NCI-H1105 treated with DMSO at 0.1 percent for 48 hours (cell line): ENCODE measurements around the gene CCDC85C.

Experiments used
- DNase-seq: peaks from one replicate; lab custom pipeline; 2025; lab: John Stamatoyannopoulos, UW

The CCDC85C gene

DNA sequence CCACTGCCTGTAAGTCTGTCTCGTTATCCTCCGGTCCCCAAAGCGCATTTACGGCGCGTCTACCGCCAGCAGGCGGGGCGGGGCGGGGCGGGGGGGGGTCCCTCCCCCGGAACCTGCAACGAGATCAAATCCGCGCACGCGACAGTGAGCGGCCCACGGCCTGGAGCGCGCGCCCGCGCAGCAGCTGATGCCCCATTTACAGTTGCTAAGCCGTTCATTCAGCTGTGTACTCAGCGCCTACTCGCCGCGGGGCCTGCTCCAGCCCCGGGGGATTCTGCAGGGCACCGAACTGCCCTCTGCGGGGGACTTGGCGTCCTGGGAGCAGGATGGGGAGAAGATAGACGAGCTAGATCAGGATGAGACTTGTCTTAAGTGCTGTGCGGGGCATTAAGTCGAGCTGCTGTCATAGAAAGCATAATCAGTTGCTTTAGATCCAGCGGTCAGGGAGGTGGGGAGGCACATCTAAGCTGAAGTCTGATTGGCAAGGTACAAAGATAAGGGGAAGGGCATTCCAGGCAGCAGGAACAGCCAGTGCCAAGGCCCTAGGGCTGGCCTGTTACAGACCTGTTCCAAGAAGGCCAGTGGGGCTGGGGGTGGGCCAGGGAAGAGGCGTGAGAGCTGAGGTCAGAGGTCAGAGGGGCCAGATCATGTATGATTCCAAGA is 1.4 kb upstream of the CCDC85C start:
- DNase-seq, result peak; percentile 82

DNA sequence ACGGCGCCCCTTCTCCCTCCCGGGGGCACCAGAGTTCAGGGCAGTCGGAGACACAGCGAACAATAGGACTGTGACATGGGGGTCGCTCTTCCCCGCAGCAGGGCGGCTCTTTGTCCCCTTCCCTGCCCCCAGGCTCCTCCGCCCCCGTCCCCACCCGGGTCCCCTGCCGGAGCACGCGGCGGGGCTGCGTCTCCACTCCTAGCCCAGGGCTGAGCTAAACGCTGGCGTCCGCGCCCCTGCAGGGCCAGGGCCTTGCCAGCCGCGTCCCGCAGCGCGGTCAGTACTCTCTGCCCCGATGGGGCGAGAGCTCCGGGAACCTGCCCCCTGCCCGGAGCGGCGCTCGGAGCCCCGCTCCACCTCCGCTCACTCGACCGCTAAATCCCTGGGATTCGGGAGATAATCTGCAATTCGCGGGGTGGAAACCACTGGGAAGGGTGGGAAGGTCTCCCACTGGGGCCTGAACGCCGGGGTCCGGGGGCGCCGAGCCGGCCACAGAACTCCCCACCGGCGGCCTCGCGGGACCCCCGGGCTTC is 825 bp upstream of the CCDC85C start:
- DNase-seq, result no peak

DNA sequence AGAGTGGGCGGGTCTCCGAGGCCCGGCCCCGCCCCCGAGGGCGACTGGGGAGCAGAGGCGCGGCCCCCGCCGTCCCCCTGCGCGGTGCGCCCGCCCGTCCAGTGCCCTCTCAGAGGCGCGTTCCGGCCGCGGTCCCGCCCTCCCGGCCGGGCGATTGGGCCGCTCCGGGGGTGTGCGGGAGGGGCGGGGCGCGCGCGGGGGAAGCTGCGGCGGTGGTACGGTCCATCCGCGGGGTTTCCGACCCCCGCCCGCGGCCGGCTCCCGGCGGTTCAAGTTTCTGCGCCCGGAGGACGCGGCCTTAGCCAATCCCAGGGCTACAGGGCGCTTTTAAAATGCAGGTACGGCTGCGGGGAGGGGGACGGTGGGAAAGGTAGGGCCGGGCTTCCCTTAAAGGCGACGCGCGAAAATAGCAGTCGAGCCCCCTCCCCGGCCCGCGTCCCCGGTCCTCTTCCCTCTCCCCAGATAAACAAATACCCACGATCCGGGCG is 315 bp upstream of the CCDC85C start:
- DNase-seq, result peak; percentile 99

DNA sequence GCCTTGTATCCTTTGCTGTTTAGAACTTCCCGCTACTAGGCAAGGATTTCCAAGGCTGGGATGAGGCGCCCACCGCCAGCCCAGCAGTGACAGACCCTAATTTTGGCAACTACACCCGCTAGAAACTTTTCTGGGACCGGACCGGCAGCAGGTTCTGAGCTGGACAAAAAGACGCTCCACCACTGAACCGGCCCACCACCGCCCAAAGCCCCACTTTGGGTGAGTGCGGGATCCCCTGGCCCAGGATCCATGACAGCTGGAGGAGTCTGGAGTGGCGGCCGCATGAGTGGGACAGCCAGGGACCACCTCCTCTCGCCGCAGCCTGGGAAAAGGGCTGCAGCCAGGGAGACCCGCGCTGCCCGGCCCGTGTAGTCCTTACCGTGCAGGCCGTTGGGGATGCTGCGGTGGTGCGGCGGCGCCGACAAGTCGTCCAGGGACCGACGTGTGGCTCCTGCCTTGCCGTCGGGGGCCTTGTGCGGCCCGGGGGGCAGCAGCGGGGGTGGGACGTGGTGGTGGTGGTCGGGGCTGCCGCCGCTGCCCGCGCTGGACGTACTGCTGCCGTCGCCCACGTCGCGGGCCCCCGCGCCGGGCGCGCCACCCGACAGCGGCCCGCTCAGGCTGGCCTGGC is 1.1 kb downstream of the CCDC85C start:
- no peak for DNase-seq

GRCh38 chr14:99602054-99602787 is 1.8 kb downstream of the CCDC85C start:
- no peak for DNase-seq

- DNase-seq, result no peak
Observed at GRCh38 chr14:99601361-99601831, 2.6 kb downstream of the CCDC85C start.

DNA sequence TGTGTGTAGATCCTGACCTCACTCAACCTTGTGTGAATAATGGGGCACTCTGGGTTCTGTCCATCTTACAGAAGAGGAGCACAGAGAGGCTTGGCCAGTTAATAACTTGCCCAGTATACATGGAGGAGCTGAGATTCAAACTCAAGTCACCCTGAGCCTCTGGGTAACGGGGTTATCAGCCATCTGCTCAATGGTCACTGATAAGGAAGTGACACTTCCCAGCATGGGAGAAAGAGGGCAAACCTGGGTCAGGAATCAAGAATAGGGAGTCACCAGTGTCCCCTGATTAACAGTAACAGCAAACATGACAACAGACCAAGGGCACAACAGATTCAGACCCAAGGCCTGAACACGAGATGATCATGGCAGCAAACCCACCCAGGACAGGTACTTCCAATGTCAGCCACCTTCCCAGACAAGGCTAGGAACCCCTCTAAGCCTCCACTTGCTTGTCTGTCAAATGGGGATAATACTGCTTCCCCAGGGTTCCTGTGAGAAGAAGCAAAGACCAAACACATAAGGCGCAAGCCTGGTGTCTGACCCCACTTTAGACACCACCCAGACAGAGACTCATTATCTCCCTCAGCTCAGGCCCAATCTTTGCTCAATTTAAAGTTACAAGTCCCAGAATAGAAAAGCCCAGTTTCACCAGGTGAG is 3.6 kb downstream of the CCDC85C start:
- DNase-seq, result no peak

GRCh38 chr14:99599393-99599792 is 4.6 kb downstream of the CCDC85C start:
- no peak for DNase-seq

DNA sequence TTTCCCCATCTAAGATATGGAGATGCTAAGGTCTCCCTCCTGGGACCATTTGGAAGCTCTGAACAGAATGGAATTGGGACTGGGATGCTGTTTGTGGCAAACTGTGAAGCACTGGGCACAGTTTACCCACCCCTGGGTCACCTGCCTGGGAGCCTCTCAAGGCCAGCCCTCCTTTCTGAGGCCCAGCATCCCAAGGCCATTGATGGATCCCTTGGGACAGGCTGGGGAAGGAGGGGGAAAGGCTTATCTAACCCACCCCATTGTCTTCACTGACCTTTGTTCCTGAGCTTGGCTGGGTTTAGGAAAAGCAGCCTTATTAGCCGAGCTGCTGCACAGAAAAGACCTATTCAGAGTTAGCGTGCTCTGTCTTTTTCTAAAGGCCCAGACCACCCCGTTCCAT is 5.2 kb downstream of the CCDC85C start:
- DNase-seq, result no peak

DNA sequence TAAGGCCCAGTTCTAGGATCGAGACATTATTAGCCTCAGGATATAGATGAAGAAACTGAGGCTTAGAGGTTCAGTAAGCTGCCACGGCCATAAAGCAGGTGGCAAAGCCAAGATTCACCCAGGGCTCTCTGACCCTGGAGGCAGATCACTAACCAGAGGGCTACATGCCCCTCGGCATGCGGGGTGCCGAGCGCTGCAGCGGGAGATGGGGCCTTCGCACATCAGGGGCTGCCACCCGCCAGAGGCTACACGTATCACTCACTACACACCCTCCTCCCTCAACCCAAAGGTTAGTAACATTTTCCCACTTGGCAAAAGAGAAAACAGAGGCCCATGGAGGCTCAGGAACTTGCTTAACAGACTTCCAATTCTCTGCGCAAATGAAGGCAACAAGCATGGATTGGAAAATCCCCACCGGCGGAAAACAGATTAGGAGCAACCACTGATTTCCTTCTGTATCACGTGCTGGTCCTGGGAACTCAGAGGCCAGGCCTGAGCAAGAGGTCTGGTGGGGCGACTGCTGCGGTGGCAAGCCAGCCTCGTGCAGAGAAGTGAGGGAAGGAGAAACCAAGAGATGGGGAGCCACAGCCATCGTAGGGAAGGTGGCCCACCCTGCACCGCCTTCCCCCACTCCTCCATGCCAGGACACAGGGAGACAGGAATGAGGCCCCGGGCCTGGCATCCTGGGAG is 6.0 kb downstream of the CCDC85C start:
- DNase-seq, result no peak

DNA sequence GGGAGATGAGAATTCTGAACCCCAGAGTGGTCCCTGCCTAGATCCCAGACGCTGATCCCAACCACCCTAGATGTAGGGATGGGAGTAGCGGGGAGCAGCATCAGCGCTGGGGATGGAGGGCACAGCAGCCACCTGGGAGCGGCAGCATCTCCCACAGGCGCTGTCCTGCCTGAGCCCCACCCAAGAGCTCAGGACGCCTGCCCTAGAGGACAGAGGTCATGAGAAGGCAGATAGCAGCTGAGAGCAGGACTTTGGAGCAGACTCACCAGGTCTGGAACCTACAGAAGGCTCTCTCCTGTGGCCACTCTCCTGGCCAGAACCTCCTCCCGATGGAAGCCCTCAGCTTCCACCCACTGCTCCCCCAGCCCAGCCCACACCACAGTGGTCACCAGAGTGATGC is 7.2 kb downstream of the CCDC85C start:
- DNase-seq, result no peak

GRCh38 chr14:99596071-99596627 is 7.9 kb downstream of the CCDC85C start:
- no peak for DNase-seq

GRCh38 chr14:99595524-99595923 is 8.5 kb downstream of the CCDC85C start:
- DNase-seq, result no peak

DNA sequence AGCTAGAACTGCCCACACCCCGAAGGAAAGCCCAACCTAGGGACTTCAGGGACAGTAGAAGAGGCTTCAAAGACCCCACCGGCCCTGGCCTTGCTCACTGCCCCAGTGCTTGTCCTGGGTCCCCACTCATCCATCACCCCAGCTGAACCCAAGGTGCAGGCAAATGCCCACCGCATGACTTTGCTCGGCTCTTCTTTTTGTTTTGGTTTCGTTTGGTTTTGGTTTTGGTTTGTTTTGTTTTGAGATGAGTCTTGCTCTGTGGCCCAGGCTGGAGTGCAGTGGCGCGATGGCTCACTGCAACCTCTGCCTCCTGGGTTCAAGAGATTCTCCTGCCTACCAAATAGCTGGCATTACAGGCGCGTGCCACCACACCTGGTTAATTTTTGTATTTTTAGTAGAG is 9.0 kb downstream of the CCDC85C start:
- DNase-seq, result no peak

DNA sequence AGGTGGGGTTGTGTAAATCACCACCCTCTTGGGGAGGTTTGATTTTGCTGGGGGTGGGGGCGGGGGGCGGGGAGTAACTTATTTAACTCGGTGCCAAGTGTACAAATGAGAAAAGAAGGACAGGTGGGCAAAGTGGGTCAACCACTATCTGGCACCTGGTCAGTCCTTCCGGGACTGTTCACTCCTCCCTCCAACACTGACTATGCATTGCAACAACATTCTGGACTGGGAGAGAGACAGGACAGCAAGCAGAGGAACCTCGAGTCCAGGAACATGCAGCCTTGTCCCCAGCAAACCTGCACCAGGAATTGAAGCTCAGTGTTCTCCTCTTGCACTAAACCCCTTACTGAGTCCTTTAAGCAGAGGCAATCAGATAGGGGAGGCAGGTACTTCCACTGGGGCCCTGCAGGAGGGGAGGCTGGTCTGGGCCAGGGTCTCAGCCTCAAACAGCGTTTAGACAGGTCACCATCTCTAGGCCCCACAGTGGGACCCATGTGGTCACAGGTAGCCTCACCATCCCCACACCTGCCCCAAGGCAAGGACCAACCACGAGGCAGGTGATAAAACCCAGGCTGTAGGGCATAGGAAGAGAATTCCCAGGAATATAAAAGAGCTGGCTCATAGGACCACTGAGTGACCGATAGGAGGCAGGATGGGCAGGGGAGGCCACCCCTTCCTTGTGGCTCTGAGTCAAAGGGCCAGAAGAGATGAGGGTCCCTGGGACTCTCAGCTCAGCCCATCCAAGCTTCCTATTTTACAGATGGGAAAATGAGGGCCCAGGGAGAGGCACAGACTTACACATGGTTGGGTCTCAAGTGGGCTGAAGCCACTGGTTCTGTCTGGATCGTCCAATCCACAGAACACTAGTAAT is 9.8 kb downstream of the CCDC85C start:
- no peak for DNase-seq

GRCh38 chr14:99592933-99593753 is 10.9 kb downstream of the CCDC85C start:
- no peak for DNase-seq

DNA sequence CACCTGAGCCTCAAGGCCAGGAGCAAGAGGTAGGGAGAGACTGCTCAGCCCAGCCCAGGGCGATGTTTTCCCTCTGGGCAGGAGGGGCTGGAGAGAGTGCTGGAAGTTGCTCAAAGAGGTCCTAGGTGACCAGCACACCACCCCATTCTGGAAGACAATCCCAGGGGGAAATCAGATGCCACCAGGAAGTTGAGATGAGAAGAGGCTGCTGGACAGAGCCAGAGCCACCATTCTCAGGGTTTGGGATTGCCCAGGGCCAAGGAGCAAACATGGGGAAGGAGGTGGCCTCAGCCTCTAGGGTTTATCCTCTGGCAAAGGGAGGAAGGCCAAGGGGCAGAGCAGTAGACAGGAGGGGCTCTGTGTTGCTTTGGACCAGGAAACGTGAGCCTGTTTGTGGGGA is 11.6 kb downstream of the CCDC85C start:
- DNase-seq, result no peak

DNA sequence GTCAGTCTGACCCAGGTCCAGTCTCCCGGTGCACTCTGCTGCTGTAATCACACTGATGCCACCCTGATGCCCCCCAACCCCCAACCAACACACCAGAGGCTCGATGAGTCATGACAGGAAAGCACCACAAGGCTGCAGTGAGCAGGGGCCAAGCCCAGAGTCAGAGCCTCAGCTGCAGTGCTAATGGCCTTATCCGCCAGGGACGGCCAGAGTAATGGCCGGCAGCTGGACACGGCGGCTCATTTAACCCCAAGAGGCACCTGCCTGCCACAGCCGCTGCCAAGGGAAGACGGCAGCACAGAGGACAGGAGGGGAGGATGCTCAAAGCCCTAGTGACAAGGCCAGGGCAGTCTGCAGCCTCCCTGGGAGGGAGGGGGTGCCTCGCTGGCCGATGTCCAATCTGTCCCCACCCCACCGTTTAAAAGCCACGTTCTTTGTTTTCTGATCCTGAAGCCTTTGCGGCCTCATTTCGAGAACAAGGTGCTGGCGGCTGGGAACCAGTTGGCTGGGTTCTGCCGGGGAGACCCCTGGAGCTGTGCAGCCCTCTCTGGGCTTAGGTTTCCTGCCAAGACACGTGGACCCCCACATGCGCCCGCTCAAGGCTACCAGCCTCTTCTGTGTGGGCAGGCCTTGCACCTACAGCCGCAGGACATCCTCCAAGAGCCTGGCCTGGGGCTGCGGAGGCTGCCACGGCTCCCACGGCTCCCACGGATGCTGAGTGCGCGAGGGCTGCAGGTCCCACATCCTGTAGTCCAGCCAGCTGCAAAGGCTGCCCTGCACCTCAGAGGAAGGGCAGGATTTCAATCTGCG is 13.1 kb downstream of the CCDC85C start:
- no peak for DNase-seq
